ENCODE measurements around the gene OR4K1.

DNA sequence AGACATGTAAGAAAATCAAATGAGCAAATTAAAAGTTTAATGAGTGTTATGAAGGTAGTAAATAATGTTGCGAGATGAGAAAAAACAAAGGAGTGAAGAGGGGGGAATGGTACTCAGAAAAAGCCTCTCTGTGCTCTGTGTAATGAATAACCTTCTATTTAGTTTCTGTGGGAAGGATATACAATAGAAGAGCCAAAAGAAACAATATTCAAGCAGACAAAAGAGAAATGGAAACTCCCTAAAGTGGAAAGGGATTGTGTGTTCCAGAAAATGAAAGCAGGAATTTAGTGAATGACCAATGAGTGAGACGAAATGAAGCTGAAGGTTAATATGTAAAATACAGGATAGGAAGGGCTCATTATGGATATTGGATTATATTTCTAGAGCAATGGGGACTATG, 18.5 kb downstream of the OR4K1 start:
- TF ChIP-seq YY1 (IDR thresholded peaks at IDR 0.05; ENCODE audit: insufficient read depth, insufficient read length) (no peak), ZNF274 (IDR thresholded peaks at IDR 0.05; ENCODE audit: low read depth, low read length) (no peak)
